ENCODE measurements around the gene ATP8A2. TPM values are rescaled to one million over a fixed set of nuclear protein-coding genes. Genes with fewer than 3 reads are reported as not detected.

Gene ATP8A2
- total RNA-seq, 4 donors from 2014 or later, result 0.29 to 0.65 (median 0.46) TPM

DNA sequence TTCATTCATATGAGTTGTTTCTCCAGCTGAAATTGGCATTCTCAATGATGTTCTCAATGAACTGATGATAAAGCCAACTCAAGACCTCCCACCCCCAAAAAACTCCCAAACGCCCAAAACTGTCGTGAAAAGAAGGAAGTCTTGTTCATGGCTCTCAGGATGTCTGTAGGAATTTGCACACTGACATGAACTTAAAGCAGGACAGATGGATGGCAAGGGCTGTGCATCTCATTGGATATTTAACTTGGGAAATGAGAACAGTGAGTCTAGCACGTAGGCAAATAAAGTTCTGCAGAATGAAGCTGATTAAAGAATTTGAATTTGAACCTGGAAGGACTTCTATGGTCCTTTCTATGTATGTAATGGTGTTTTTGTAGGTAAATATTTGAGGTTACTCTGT is 374.4 kb downstream of the ATP8A2 start:
- H3K36me3 ChIP-seq, result no peaks in the 10 kb centered on the region
- DNase-seq (ENCODE audit: extremely low spot score), result no peak
- H3K27ac ChIP-seq (replicated peaks in 1 of 4), result no peak overlapping the region
- no peaks in the 10 kb centered on the region for H3K9me3 ChIP-seq
- WGBS, result 86% methylated on average over 3 of the region's 3 CpGs
- no peaks in the 10 kb centered on the region for H3K4me1 ChIP-seq
- TF ChIP-seq EP300 (IDR thresholded peaks at IDR 0.05) (no peak), POLR2AphosphoS5 (IDR thresholded peaks at IDR 0.05) (no peak), POLR2A (IDR thresholded peaks at IDR 0.05; ENCODE audit: low read depth) (no peak)
- TF ChIP-seq, protein P1, sequence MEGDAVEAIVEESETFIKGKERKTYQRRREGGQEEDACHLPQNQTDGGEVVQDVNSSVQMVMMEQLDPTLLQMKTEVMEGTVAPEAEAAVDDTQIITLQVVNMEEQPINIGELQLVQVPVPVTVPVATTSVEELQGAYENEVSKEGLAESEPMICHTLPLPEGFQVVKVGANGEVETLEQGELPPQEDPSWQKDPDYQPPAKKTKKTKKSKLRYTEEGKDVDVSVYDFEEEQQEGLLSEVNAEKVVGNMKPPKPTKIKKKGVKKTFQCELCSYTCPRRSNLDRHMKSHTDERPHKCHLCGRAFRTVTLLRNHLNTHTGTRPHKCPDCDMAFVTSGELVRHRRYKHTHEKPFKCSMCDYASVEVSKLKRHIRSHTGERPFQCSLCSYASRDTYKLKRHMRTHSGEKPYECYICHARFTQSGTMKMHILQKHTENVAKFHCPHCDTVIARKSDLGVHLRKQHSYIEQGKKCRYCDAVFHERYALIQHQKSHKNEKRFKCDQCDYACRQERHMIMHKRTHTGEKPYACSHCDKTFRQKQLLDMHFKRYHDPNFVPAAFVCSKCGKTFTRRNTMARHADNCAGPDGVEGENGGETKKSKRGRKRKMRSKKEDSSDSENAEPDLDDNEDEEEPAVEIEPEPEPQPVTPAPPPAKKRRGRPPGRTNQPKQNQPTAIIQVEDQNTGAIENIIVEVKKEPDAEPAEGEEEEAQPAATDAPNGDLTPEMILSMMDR (IDR thresholded peaks at IDR 0.05), result no peak
- no peak overlapping the region for H3K4me3 ChIP-seq
- no peaks in the 10 kb centered on the region for H3K27me3 ChIP-seq
- intact Hi-C loops (cut with DNase I), result no loop called here

DNA sequence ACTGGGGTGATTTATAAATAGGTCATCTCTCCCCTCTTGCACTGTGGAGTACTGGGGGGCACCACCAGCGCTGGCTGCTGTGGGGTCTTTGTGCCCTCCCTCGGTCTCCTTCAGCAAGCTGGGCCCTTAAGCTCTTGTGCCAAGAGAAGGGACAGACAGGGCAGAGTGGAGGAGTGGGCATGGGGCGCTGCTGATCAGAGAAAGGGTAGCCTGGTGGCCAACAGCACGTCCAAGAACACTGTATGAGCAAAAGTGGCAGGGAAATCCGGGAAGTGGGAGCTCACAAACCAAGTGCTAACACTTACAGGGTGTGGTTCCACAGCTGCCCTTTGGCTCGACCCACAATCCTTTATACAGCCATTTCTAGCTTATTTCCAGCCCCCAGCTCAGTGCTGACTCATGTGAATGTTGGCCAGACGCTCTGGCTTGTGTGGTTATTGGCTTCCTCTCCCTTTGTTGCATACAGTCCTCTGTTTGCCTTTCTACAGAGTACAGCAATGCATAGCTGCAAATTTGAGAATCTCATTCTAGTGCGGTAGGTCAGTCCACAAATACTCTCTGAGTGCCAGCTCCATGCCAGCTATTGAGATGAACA is 381.3 kb downstream of the ATP8A2 start:
- 46% methylated on average over 8 of the region's 8 CpGs for WGBS

DNA sequence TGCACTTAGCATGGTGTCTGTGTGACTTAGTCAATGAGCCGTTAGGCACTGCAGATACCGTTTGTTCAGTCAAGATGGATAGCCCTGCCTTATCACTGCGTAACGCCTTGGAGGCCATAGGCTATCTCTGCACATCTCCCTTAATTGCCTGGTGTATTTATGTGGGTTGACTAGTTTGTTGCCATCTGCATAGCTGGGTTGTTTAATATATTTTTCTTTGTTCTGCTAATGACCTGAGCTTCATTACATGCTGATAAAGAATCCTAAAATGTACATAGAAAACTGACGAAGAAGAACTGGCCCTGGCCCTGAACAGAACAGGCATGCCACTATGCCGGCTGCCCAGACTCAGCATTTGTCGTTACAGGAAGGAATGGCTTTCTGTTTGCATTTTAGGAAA is 382.2 kb downstream of the ATP8A2 start:
- no peak for TF ChIP-seq POLR2A (IDR thresholded peaks at IDR 0.05; ENCODE audit: low read depth)
- TF ChIP-seq EP300 (IDR thresholded peaks at IDR 0.05), result no peak
- TF ChIP-seq POLR2AphosphoS5 (IDR thresholded peaks at IDR 0.05), result no peak
- TF ChIP-seq, protein P1 (IDR thresholded peaks at IDR 0.05), result no peak
- WGBS, result 82% methylated on average over 7 of the region's 7 CpGs
- Histone ChIP-seq H3K4me3 (no peak overlapping the region), H3K4me1 (peaks cover 4 to 14% (median 12%) of the 10 kb centered on the region in 4 donors), H3K36me3 (no peaks in the 10 kb centered on the region), H3K27ac (replicated peaks in 1 of 4) (no peak overlapping the region), H3K9me3 (no peaks in the 10 kb centered on the region), H3K27me3 (no peaks in the 10 kb centered on the region)
- intact Hi-C loops (cut with DNase I), result no loop called here
- no peak for DNase-seq (ENCODE audit: extremely low spot score)

More for the DNA sequence above, 381.3 kb downstream of the ATP8A2 start:
- Histone ChIP-seq H3K27me3 (no peaks in the 10 kb centered on the region), H3K4me1 (peaks cover 4 to 14% (median 12%) of the 10 kb centered on the region in 4 donors), H3K4me3 (no peak overlapping the region), H3K9me3 (no peaks in the 10 kb centered on the region), H3K36me3 (no peaks in the 10 kb centered on the region), H3K27ac (replicated peaks in 1 of 4) (no peak overlapping the region)
- intact Hi-C loops (cut with DNase I), result no loop called here
- no peak for TF ChIP-seq POLR2A (IDR thresholded peaks at IDR 0.05; ENCODE audit: low read depth)
- peak in 1 of 2 donors; percentile 15 for TF ChIP-seq POLR2AphosphoS5 (IDR thresholded peaks at IDR 0.05)
- TF ChIP-seq, protein P1 (IDR thresholded peaks at IDR 0.05), result no peak
- TF ChIP-seq EP300 (IDR thresholded peaks at IDR 0.05), result no peak
- no peak for DNase-seq (ENCODE audit: extremely low spot score)

DNA sequence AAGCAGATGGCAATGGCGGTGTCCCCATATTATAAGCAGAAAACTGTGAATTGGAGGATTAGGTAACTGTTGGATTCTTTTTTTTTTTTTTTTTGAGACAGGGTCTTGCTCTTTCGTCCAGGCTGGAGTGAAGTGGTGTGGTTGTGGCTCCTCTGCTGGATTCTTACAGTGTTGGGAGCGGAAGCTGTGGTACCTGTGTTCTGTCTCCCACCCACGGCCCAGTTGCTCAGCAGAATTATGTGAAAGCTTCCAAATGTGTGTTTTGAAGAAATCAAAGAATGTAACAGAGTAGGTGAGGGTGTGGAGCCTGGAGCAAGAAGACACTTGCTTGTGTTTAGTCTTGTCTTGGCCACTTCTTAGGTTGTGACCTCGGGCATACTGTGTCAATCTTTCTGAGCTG is 384.5 kb downstream of the ATP8A2 start:
- DNase-seq (ENCODE audit: extremely low spot score), result no peak
- Histone ChIP-seq H3K4me1 (peaks cover 4 to 14% (median 12%) of the 10 kb centered on the region in 4 donors), H3K9me3 (no peaks in the 10 kb centered on the region), H3K27me3 (no peaks in the 10 kb centered on the region), H3K4me3 (no peak overlapping the region), H3K36me3 (no peaks in the 10 kb centered on the region), H3K27ac (replicated peaks in 1 of 4) (no peak overlapping the region)
- WGBS, result 93% methylated on average over 5 of the region's 5 CpGs
- TF ChIP-seq POLR2A (IDR thresholded peaks at IDR 0.05; ENCODE audit: low read depth) (no peak), EP300 (IDR thresholded peaks at IDR 0.05) (no peak), POLR2AphosphoS5 (IDR thresholded peaks at IDR 0.05) (no peak)
- TF ChIP-seq, protein P1 (IDR thresholded peaks at IDR 0.05), result no peak
- intact Hi-C loops (cut with DNase I), result no loop called here

DNA sequence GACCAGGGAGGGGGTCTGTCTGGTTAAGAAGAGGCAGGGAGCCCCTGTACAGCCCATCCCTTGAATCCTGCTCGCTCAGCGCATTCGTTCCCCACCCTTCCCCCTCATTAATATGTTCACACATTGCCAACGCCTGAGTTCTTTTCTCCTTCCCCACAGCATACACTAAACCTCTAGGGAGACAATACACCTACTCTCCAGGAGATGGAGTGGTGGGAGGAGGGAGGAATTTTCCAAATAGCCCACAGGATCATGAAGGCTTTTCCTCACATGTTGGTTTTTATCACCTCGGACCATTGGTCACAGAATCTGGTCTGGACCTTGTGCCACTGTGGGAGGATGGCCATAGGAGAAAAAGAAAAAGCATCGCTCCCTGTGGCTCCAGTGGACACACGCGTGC is 385.1 kb downstream of the ATP8A2 start:
- H3K27me3 ChIP-seq, result no peaks in the 10 kb centered on the region
- intact Hi-C loops (cut with DNase I), result no loop called here
- H3K27ac ChIP-seq (replicated peaks in 1 of 4), result no peak overlapping the region
- H3K4me3 ChIP-seq, result no peak overlapping the region
- peaks cover 4 to 14% (median 12%) of the 10 kb centered on the region in 4 donors for H3K4me1 ChIP-seq
- DNase-seq (ENCODE audit: extremely low spot score), result no peak
- WGBS, result 89% methylated on average over 8 of the region's 8 CpGs
- H3K9me3 ChIP-seq, result no peaks in the 10 kb centered on the region
- TF ChIP-seq POLR2AphosphoS5 (IDR thresholded peaks at IDR 0.05) (no peak), POLR2A (IDR thresholded peaks at IDR 0.05; ENCODE audit: low read depth) (no peak), EP300 (IDR thresholded peaks at IDR 0.05) (no peak)
- TF ChIP-seq, protein P1 (IDR thresholded peaks at IDR 0.05), result no peak
- H3K36me3 ChIP-seq, result no peaks in the 10 kb centered on the region
